Lower leg skin (tissue), 4 donors: ENCODE data around the gene SMIM13. TPM values are rescaled to one million over a fixed set of nuclear protein-coding genes. Genes with fewer than 3 reads are reported as not detected.

ENCODE experiments used
- DNase-seq, 2 donors: peaks; one replicate each; pipeline ENCODE4 v3.0.0-alpha.2; 2019; ENCODE audit warnings: low spot score in 2 of 2
- H3K4me3 ChIP-seq: fragments of 200-600 bp; sonication (generic); 2 replicates; pipeline ENCODE4 v1.5.1; 2017; ENCODE audit warnings: mild to moderate bottlenecking, low read depth; ENCODE audit not compliant: poor library complexity, severe bottlenecking
- POLR2A ChIP-seq, 2 donors: fragments of 450-650 bp; IDR thresholded peaks; one replicate each; pipeline ENCODE4 v1.6.1; 2016 to 2017; ENCODE audit warnings: antibody characterized with exemption in 2 of 2, mild to moderate bottlenecking in 1 of 2, moderate library complexity in 1 of 2
- WGBS, 2 donors: methylation state at CpG; one replicate each; pipeline ENCODE4 v1.1.5; 2018; 5-methylcytosine and 5-hydroxymethylcytosine counted together
- intact Hi-C: fragments of 100-400 bp; cut with DNase I; formaldehyde crosslinking; loops from one replicate; pipeline ENCODE4 v1.15.0; 2023; ENCODE audit warnings: low total_unique reads
- total RNA-seq, 4 donors: library from RNA; depleted of rRNA; stranded (reverse); fragments of >200 nt; gene quantifications; one replicate each; pipeline ENCODE4 v1.1.0, GENCODE V29; 2016
- TF ChIP-seq, protein P1 (sequence below), 3 donors: fragments of 450-650 bp; IDR thresholded peaks; one replicate each; pipeline ENCODE4 v1.5.1; 2016; ENCODE audit warnings: antibody characterized with exemption in 3 of 3, mild to moderate bottlenecking in 3 of 3, moderate library complexity in 2 of 3

SMIM13 gene
- total RNA-seq, 4 donors from 2014 or later: 7.6 to 13.9 (median 10.2) TPM

GRCh38 chr6:11054722-11055121 is 38.9 kb upstream of the SMIM13 start:
- TF ChIP-seq, protein P1, sequence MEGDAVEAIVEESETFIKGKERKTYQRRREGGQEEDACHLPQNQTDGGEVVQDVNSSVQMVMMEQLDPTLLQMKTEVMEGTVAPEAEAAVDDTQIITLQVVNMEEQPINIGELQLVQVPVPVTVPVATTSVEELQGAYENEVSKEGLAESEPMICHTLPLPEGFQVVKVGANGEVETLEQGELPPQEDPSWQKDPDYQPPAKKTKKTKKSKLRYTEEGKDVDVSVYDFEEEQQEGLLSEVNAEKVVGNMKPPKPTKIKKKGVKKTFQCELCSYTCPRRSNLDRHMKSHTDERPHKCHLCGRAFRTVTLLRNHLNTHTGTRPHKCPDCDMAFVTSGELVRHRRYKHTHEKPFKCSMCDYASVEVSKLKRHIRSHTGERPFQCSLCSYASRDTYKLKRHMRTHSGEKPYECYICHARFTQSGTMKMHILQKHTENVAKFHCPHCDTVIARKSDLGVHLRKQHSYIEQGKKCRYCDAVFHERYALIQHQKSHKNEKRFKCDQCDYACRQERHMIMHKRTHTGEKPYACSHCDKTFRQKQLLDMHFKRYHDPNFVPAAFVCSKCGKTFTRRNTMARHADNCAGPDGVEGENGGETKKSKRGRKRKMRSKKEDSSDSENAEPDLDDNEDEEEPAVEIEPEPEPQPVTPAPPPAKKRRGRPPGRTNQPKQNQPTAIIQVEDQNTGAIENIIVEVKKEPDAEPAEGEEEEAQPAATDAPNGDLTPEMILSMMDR (IDR thresholded peaks at IDR 0.05): no peak
- no peak for TF ChIP-seq POLR2A (IDR thresholded peaks at IDR 0.05)
- intact Hi-C loops: no loop called here
- no peak for DNase-seq
- WGBS, 2 donors: 91 to 93% methylated on average over 1 of the region's 1 CpG
- H3K4me3 ChIP-seq: no peak overlapping the region

DNA sequence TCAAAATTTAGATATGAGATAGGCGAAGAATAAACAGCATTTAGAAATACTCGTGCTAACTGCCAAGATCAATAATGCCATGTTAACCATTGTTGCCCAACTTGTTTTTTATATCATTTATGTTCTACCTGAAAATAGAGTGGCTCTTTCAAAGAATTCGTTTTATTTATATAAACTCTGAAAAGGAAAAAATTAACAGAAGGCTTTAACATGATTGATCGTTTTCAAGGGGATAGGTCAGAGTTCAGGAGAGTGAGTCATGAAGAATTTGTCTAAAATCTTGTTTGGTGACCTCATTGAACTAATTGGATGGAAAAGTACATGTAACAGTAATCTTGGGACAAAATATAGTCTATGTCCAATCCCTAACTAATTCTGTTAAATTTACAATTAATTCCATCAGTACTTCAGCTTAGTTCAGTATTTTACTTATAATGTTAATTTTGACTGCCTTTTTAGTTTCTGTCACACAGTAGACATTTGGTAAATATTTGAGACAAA is 38.5 kb upstream of the SMIM13 start:
- DNase-seq: no peak
- intact Hi-C loops: no loop called here
- TF ChIP-seq, protein P1 (IDR thresholded peaks at IDR 0.05): no peak
- TF ChIP-seq POLR2A (IDR thresholded peaks at IDR 0.05): no peak
- 53 to 59% methylated on average over 4 of the region's 4 CpGs for WGBS, 2 donors
- no peak overlapping the region for H3K4me3 ChIP-seq

- TF ChIP-seq POLR2A (IDR thresholded peaks at IDR 0.05): no peak
- TF ChIP-seq, protein P1 (IDR thresholded peaks at IDR 0.05): no peak
- no peak for DNase-seq
- no peak overlapping the region for H3K4me3 ChIP-seq
- WGBS, 2 donors: 76 to 93% methylated on average over 1 of the region's 1 CpG
- intact Hi-C loops: no loop called here
Observed at GRCh38 chr6:11056871-11057270, 36.8 kb upstream of the SMIM13 start.

DNA sequence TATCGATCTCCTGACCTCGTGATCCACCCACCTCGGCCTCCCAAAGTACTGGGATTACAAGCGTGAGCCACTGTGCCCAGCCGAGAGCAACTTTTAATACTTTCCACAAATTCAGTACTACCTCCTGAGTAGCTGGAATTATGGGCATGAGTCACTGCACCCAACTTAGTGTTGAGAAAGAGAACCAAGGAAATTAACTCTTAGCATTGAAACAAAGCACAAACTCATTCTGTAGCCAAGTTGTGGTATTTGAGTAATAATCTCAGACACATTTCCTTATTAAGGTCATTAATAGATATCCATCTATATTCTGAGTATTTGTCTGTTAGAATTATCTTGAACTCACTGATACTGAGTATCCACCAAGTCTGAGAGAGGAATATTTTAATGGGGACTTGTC is 35.2 kb upstream of the SMIM13 start:
- 92 to 97% methylated on average over 5 of the region's 5 CpGs for WGBS, 2 donors
- no peak overlapping the region for H3K4me3 ChIP-seq
- no peak for DNase-seq
- intact Hi-C loops: no loop called here
- TF ChIP-seq, protein P1 (IDR thresholded peaks at IDR 0.05): no peak
- TF ChIP-seq POLR2A (IDR thresholded peaks at IDR 0.05): no peak

DNA sequence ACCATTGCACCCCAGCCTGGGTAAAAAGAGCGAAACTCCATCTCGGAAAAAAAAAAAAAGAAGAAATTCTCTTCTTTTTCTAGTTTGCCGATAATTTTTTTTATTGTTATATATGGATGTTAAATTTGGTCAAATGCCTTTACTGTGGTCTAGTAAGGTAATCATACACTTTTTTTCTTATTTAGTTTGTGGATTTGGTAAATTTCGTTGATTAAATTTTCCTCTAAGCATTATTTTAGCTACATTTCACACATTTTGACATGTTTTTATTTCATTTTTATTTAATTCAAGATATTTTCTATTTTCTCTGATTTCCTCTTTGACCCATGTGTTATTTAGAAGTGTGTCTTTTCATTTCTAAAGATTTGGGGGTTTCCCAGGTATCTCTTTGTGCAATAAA is 31.6 kb upstream of the SMIM13 start:
- DNase-seq: no peak
- no peak overlapping the region for H3K4me3 ChIP-seq
- intact Hi-C loops: no loop called here
- TF ChIP-seq, protein P1 (IDR thresholded peaks at IDR 0.05): no peak
- TF ChIP-seq POLR2A (IDR thresholded peaks at IDR 0.05): no peak
- 92 to 93% methylated on average over 4 of the region's 4 CpGs for WGBS, 2 donors

- TF ChIP-seq POLR2A (IDR thresholded peaks at IDR 0.05): no peak
- TF ChIP-seq, protein P1 (IDR thresholded peaks at IDR 0.05): no peak
- intact Hi-C loops: no loop called here
- DNase-seq: no peak
- H3K4me3 ChIP-seq: no peak overlapping the region
- 94 to 97% methylated on average over 2 of the region's 2 CpGs for WGBS, 2 donors
Observed at GRCh38 chr6:11062715-11063114, 30.9 kb upstream of the SMIM13 start.
